Stimulated activated naive CD8-positive, alpha-beta T cell treated with anti-CD3 and anti-CD28 coated beads, Interleukin-15, Interleukin-2, amounts not matched to agents 100 ng/mL and 50 ng/mL, for 24 hours (primary cell): ENCODE data around the gene RNF208.

Experiments used
- H3K27ac Mint-ChIP-seq: one replicate; pipeline ENCODE4 v1.8.0; 2021; ENCODE audit warnings: mild to moderate bottlenecking, mixed read lengths
- H3K27me3 Mint-ChIP-seq: one replicate; pipeline ENCODE4 v1.8.0; 2021; ENCODE audit warnings: mixed read lengths
- H3K36me3 Mint-ChIP-seq: one replicate; pipeline ENCODE4 v1.8.0; 2021; ENCODE audit warnings: low read depth, mixed read lengths
- H3K4me1 Mint-ChIP-seq: one replicate; pipeline ENCODE4 v1.8.0; 2021; ENCODE audit warnings: low read depth, mixed read lengths
- H3K4me3 Mint-ChIP-seq: one replicate; pipeline ENCODE4 v1.8.0; 2021; ENCODE audit warnings: mild to moderate bottlenecking, mixed read lengths
- H3K9me3 Mint-ChIP-seq: one replicate; pipeline ENCODE4 v1.8.0; 2021; ENCODE audit warnings: mixed read lengths

Gene RNF208

DNA sequence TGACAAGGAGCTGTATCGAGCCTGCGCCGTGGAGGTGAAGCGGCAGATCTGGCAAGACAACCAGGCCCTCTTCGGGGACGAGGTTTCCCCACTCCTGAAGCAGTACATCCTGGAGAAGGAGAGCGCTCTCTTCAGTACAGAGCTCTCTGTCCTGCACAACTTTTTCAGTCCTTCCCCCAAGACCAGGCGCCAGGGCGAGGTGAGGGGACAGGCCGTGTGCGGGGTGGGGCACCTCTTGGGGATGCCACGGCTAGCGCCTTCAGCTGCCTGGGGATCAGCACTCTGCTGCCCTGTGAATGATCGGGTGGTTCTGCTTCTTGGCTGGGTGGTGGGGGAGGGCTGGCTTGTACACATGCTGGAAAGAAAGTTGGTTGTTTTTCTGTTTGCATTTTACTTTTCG is 34.8 kb upstream of the RNF208 start:
- H3K4me1 Mint-ChIP-seq, result peaks cover 17% of the 10 kb centered on the region
- no peaks in the 10 kb centered on the region for H3K9me3 Mint-ChIP-seq
- peak overlapping the region; percentile 86 for H3K4me3 Mint-ChIP-seq
- peaks cover 13% of the 10 kb centered on the region for H3K36me3 Mint-ChIP-seq
- no peaks in the 10 kb centered on the region for H3K27me3 Mint-ChIP-seq
- H3K27ac Mint-ChIP-seq, result no peak overlapping the region

DNA sequence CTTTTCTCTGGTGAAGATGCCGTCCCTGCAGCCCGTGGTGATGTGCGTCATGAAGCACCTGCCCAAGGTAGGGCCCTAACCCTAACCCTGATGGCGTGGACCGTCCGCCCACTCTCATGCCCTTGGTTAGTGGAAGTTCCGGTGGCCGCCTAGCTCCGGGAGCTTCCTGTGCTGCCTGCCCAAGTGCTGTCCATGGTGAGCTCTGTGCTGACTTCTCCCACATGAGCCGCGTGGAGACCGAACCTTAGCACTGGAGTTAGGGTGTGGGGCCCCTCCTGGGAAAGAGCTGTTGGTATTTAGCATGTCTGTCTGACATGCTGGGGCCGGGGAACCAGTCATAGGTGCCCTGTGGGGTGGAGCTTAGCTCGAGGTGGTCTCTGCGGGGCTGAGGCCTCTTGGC is 34.3 kb upstream of the RNF208 start:
- Mint-ChIP-seq H3K27me3 (no peaks in the 10 kb centered on the region), H3K9me3 (no peaks in the 10 kb centered on the region), H3K4me1 (peaks cover 17% of the 10 kb centered on the region), H3K36me3 (peaks cover 8% of the 10 kb centered on the region), H3K27ac (peak overlapping the region; percentile 45), H3K4me3 (peak overlapping the region; percentile 86)

DNA sequence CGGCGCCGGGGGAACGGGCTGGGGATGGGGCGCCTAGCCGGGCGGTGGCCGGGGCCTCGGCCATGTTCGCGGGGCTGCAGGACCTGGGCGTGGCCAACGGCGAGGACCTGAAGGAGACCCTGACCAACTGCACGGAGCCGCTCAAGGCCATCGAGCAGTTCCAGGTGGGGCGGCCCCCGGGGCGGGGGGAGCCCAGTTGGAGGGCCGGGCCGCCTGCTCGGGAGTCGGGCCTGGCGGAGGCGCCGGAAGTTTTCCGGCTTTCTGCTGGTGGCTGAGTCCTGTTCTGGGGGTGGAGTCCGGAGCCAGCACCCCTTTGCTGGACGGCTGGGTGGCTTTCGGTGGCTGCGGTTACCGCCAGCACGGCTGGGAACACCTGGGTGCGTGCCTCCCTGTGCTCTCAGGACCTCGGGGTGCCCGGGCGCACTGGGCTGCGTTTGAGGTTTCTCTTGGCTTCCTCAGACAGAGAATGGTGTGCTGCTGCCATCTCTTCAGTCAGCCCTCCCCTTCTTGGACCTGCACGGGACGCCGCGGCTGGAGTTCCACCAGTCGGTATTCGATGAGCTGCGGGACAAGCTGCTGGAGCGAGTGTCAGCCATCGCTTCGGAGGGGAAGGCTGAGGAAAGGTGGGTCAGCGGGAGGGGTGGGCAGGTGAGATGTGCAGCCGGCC is 33.5 kb upstream of the RNF208 start:
- Mint-ChIP-seq H3K36me3 (peaks cover 8% of the 10 kb centered on the region), H3K9me3 (no peaks in the 10 kb centered on the region), H3K4me3 (peak overlapping the region; percentile 86), H3K4me1 (peaks cover 17% of the 10 kb centered on the region), H3K27ac (peak overlapping the region; percentile 61), H3K27me3 (no peaks in the 10 kb centered on the region)

DNA sequence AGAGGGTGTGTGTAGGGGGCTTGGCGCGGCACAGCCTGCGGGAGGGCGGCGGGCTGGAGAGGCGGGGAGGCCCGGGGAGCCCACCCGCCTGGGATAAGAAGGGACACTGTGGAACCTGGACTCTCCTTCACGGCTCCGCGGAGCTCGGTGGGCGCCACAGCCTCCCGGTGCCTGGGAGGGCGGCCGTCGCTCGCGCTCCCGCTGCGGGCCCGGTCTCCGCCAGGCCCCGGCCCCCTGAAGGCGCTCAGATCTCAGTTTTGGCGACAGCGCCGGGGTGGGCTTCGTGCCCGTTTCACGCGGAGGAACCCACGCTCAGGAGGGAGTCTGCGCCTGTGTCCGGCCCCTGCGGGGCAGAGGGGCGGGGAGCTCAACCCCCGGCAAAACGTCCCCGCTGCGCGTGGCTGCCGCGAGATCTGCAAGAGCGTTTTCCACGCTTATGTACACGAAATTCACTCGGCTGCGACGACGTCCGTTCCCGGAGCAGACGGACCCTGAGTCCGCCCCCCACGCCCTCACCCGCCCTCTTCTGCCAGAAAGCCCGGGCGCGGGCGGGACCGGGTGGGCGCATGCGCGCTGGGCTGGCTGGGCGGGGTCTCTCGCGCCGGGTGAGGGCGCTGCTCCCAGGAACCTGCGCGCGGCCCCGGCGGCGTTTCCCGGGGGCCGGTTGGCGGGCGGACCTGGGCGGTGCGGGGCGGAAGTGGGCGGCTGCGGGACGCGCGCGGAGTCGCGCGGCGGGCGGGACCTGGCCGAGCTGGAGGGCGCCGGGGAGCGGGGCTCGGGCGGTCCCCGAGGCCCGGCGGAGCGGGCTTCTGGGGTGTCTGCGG is 32.8 kb upstream of the RNF208 start, which contains the start of gene NELFB:
Gene NELFB, plus strand, starts transcription at position 704 of the 824 bp plus-strand sequence.
- Mint-ChIP-seq H3K4me3 (peak within 1 kb of the TSS; percentile 86), H3K27ac (peak within 1 kb of the TSS; percentile 85), H3K9me3 (no peaks in the 10 kb centered on the region), H3K4me1 (peaks cover 17% of the 10 kb centered on the region), H3K27me3 (no peaks in the 10 kb centered on the region), H3K36me3 (peaks cover 8% of the 10 kb centered on the region)

DNA sequence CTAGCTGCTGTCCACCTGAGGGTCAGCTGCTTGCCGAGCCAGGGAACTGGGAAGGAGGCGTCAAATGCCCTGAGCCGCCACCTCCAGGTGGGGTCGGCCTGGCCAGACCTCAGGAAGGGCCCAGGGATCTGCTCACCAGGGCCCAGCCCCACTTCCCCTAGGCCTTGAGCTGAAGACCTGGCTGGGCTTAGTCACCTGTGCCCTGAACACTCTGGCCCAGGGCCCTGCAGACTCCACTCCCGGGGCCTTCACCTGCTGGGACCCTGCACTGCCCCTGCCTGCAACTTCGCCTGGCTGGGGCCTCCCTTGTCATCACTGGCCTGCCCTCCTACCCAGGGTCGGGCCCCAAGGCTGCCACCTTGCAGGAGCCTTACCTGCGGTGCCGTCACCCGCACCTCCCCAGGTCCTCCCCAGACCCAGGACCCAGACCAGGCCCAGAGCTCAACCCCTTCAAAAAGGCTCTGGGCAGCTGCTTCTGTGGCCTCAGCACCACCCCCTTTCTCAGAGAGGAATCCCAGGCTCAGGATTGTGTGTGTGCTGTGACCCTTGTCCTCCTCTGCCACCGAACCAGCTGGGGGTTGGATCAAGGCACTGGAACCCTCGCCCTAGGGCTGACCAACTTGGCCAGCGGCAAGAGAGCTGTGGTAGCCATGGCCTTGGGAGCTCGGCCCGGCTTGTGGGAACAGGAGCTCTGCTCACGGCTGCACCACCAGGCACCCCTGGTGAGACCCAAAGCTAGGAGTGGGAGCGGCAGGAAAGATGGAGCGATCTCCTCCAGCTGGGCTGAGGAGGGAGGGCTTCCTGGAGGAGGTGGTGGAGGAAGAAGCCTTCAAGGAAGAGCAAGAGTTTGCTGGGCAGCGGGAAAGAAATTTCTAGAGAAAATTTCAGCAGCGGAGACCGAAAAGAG is 31.9 kb upstream of the RNF208 start:
- Mint-ChIP-seq H3K4me3 (peak overlapping the region; percentile 81), H3K27ac (peak overlapping the region; percentile 85), H3K36me3 (peaks cover 4% of the 10 kb centered on the region), H3K9me3 (no peaks in the 10 kb centered on the region), H3K4me1 (peaks cover 17% of the 10 kb centered on the region), H3K27me3 (no peaks in the 10 kb centered on the region)

DNA sequence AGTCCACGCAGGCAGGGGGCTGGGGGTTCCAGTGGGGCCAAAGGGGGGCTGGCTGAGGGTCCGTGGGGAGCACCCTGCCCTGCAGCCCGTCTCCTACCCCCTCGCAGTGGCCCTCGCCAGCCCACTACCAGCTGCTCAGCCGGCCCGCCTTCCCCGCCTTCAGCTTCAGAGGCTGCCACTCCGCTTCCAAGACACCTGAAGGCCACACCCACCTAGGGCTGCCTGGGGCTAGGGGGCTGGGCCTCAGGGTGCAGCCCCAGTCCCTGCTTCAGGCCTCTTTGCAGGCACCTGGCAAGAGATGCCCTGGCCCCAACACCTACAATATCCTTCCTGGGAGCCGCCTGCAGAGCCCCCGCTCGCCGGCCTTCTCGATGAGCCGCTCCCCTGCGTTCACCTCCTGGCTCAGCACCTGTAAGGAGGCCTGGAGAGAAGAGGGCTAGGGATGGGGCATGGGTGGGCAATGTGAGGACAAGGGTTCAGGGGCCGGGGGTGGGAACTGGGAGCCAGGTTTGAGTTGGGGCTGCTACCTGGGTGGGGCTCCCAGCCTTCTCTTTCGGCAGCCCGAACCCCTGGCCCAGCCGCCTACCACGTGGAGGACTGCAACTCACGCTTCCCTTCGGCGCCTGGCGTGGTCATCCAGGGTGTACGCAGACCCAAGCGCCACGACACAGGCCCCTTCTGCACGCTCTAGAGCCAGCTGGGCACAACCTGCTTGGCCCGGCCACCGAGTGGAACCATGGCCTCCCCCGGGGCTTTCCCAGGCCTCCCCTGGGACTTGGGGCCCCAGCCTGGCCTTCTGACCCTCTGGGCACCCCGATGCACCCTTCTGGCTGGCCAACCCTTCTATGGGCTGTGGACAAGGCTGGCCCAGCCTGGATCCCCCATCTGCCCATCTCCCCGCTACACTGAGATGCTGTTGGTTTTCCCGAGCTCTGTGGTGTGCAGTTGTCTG is 30.8 kb upstream of the RNF208 start:
- H3K27ac Mint-ChIP-seq, result no peak overlapping the region
- no peaks in the 10 kb centered on the region for H3K27me3 Mint-ChIP-seq
- H3K4me1 Mint-ChIP-seq, result peaks cover 17% of the 10 kb centered on the region
- H3K4me3 Mint-ChIP-seq, result no peak overlapping the region
- no peaks in the 10 kb centered on the region for H3K36me3 Mint-ChIP-seq
- no peaks in the 10 kb centered on the region for H3K9me3 Mint-ChIP-seq

DNA sequence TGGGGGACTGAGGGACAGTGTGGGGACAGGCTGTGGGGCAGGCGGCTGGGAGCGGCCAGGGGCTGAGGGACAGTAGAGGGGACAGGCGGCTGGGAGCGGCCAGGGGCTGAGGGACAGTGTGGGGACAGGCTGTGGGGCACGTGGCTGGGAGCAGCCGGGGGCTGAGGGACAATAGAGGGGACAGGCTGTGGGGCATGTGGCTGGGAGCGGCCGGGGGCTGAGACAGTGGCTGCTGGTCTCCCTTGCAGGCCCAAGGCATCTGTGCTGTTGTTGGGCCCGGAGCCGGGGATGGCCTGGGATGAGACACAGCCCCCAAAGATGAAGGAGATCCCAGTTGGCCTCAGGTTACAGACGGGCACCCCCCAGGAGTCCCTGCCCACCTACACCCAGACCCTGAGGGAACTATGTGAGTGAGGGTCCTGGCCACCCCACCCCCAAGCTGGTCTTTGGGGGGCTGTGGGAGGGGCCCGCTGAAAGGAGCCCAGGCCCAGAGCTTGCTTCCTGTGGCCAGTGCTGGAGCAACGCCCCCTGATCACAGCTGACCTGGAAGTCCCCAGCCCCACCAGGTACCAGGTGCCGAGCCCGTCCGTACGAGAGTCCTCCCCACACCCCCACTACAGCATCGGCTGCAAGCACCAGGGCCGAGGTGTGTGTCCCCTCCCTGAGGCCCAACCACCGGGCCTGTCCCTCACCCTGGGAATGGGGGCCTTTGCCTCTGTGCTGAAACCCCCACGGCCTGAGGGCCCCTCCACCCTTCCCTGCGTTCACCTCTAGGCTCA is 29.6 kb upstream of the RNF208 start:
- H3K27ac Mint-ChIP-seq, result no peak overlapping the region
- peaks cover 11% of the 10 kb centered on the region for H3K4me1 Mint-ChIP-seq
- H3K36me3 Mint-ChIP-seq, result no peaks in the 10 kb centered on the region
- H3K4me3 Mint-ChIP-seq, result no peak overlapping the region
- no peaks in the 10 kb centered on the region for H3K9me3 Mint-ChIP-seq
- no peaks in the 10 kb centered on the region for H3K27me3 Mint-ChIP-seq

DNA sequence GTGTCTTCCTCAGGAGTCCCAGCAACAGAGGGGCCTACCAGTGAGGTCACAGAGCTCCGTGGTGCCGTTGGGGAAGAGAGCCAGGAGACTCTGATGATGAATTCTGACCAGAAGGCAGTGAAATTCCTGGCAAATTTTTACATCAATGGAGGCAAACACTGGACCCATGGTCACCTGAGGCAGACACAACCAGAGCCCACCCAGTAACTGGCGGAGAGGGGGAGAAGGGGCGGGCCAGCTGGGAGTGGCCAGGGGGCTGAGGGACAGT is 29.1 kb upstream of the RNF208 start, which contains the start of gene STPG3:
Gene STPG3, plus strand, starts transcription at position 93 of the 268 bp plus-strand sequence. Its CDS starts 1 bp downstream, at position 94.
- H3K36me3 Mint-ChIP-seq, result no peaks in the 10 kb centered on the region
- peaks cover 6% of the 10 kb centered on the region for H3K4me1 Mint-ChIP-seq
- H3K9me3 Mint-ChIP-seq, result no peaks in the 10 kb centered on the region
- H3K4me3 Mint-ChIP-seq, result no peak within 1 kb of the TSS
- H3K27me3 Mint-ChIP-seq, result no peaks in the 10 kb centered on the region
- H3K27ac Mint-ChIP-seq, result no peak within 1 kb of the TSS

DNA sequence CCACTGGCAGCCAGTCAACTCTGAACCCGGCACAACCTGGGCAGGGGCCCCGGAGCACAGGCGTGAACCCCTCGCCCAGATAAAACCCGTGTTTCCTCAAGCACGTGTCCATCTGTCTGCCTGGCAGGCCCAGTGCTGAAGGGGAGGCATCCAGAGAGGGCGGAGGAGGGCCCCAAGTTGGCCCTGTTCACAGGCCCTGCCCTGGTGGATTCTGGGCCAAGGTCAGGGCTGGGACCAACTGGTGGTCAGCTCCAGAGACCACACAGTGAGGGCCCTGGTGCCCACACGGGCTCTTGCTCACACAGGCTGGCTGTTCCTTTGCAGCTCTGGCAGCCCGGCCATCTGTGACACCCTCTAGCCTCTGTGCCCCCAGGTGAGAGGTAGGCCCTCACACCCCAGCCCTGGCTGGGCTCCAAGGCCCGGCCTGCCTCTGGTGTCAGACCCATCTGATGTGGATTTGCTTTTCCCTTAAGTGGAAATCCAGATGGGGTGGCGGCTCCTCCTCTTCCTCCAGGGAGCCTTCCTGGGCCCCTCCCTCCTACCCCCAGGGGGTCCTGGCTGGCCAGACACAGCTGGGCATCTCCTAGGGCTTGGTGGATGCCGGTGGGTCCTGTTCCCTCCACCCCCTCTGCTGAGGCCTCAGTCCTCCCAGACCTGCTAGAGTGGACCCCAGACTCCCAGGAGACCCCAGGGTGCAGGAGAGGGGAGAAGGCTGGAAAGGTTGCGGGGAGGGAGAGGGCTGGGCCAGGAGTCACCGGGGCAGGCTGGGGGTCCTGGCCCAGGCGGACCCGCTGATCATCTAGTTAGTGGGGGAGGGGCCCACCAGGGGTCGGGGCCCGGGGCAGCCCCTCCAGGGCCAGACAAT is 28.5 kb upstream of the RNF208 start:
- no peak overlapping the region for H3K4me3 Mint-ChIP-seq
- H3K36me3 Mint-ChIP-seq, result no peaks in the 10 kb centered on the region
- H3K27ac Mint-ChIP-seq, result no peak overlapping the region
- H3K27me3 Mint-ChIP-seq, result no peaks in the 10 kb centered on the region
- H3K4me1 Mint-ChIP-seq, result peaks cover 5% of the 10 kb centered on the region
- no peaks in the 10 kb centered on the region for H3K9me3 Mint-ChIP-seq

DNA sequence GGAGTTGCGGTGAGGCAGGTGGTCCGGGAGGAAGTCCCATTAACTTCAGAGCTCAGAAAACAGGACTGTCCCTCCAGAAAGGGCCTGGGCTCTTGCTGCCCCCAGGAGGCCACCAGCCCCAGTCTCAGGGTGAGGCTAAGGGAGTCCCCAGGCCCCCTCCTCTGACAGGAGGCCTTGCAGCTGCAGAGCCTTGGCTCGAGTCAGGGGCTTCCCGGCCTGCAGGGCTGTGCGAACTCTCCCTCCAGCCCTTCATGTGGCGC is 25.8 kb upstream of the RNF208 start:
- Mint-ChIP-seq H3K4me1 (peaks cover 6% of the 10 kb centered on the region), H3K27ac (no peak overlapping the region), H3K36me3 (peaks cover 11% of the 10 kb centered on the region), H3K9me3 (no peaks in the 10 kb centered on the region), H3K4me3 (no peak overlapping the region), H3K27me3 (no peaks in the 10 kb centered on the region)

DNA sequence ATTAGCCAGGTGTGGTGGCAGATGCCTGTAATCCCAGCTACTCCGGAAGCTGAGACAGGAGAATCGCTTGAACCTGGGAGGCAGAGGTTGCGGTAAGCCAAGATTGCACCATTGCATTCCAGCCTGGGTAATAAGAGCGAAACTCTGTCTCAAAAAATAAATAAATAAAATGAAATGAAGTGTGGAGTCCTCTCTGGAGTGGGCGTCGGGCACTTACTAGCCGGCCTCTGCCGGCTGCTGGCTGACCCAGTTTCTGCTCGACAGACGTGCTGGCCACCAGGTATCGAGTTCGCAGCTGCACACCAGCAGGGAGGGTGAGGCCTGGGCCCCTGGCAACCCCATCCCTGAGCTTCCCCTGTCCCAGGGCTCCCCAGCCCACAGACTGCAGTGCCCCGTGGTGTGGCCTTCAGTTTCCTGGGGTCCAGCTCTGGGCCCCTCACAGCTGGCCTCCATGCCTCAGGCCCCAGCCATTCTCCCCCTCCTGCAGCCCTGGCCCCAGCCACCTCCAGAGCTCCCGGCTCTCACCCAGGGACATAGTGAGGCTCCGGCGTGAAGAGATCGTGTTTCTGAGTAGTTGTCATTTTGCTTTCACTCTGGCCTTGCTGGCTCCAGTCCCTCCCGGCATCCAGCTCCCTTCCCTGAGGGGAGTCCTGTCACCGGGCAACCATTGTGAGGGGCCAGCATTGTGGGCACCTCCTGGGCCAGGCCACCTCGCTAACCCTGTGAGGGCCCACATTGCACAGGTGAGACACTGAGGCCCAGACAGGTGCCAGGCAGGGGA is 25.3 kb upstream of the RNF208 start:
- H3K9me3 Mint-ChIP-seq, result no peaks in the 10 kb centered on the region
- H3K36me3 Mint-ChIP-seq, result peaks cover 17% of the 10 kb centered on the region
- H3K27me3 Mint-ChIP-seq, result no peaks in the 10 kb centered on the region
- no peak overlapping the region for H3K27ac Mint-ChIP-seq
- no peak overlapping the region for H3K4me3 Mint-ChIP-seq
- H3K4me1 Mint-ChIP-seq, result peaks cover 11% of the 10 kb centered on the region
